Renal cortex interstitium (tissue), 11 donors: Measurements from ENCODE around the gene POU2F3. TPM values are rescaled to one million over a fixed set of nuclear protein-coding genes. Genes with fewer than 3 reads are reported as not detected.
A peak's percentile ranks its signal among the peaks of the same experiment; 100 is the strongest.
"Not testable (repeated sequence)": the region's sequence is repeated elsewhere in the genome, so short reads cannot be mapped to it uniquely, and the experiment has no call there.

ENCODE experiments used
- DNase-seq, 11 donors: peaks; one replicate each; pipeline ENCODE4 v3.0.0-alpha.2; 2013; ENCODE audit warnings: low read depth in 9 of 11, low spot score in 4 of 11; ENCODE audit errors: extremely low read depth in 1 of 11
- polyA plus RNA-seq, 3 donors: library from polyadenylated mRNA; unstranded; fragments of 120-200 nt; gene quantifications; one replicate each; pipeline ENCODE4 v1.2.1, GENCODE V29; 2013; ENCODE audit not compliant: insufficient read length in 3 of 3

Gene POU2F3
- polyA plus RNA-seq, 3 donors, result 0.23 to 0.92 (median 0.36) TPM

GRCh38 chr11:120241277-120241676 is 1.3 kb downstream of the POU2F3 start:
- DNase-seq, result no peak

- DNase-seq, result no peak
Observed at GRCh38 chr11:120243221-120243620, 3.3 kb downstream of the POU2F3 start.

GRCh38 chr11:120244476-120245365 is 4.8 kb downstream of the POU2F3 start:
- no peak for DNase-seq

GRCh38 chr11:120245434-120245833 is 5.5 kb downstream of the POU2F3 start:
- DNase-seq, result no peak

GRCh38 chr11:120248551-120249278 is 8.8 kb downstream of the POU2F3 start:
- DNase-seq, result no peak

GRCh38 chr11:120249279-120250262 is 9.6 kb downstream of the POU2F3 start:
- DNase-seq, result no peak

GRCh38 chr11:120253377-120253776 is 13.4 kb downstream of the POU2F3 start:
- not testable (repeated sequence) for DNase-seq

GRCh38 chr11:120254788-120255518 is 15.0 kb downstream of the POU2F3 start:
- DNase-seq, result peak in 2 of 11 donors; percentile 36 to 39

GRCh38 chr11:120255519-120255866 is 15.6 kb downstream of the POU2F3 start:
- no peak for DNase-seq

GRCh38 chr11:120256178-120256577 is 16.2 kb downstream of the POU2F3 start:
- no peak for DNase-seq

- no peak for DNase-seq
Observed at GRCh38 chr11:120256779-120257178, 16.8 kb downstream of the POU2F3 start.

- DNase-seq, result no peak
Observed at GRCh38 chr11:120257346-120257745, 17.4 kb downstream of the POU2F3 start.

GRCh38 chr11:120258661-120259060 is 18.7 kb downstream of the POU2F3 start:
- DNase-seq, result no peak

GRCh38 chr11:120259241-120259640 is 19.3 kb downstream of the POU2F3 start:
- no peak for DNase-seq

- DNase-seq, result no peak
Observed at GRCh38 chr11:120259988-120260565, 20.1 kb downstream of the POU2F3 start.

GRCh38 chr11:120260616-120261015 is 20.7 kb downstream of the POU2F3 start:
- DNase-seq, result no peak

- DNase-seq, result no peak
Observed at GRCh38 chr11:120261321-120261720, 21.4 kb downstream of the POU2F3 start.

GRCh38 chr11:120261931-120262330 is 22.0 kb downstream of the POU2F3 start:
- no peak for DNase-seq
